H9 (cell line): ENCODE measurements around the gene GNG11. TPM values are rescaled to one million over a fixed set of nuclear protein-coding genes. Genes with fewer than 3 reads are reported as not detected.

Experiments
- DNase-seq: peaks from one replicate; pipeline ENCODE4 v3.0.0-alpha.2; 2017
- H2AFZ ChIP-seq: one replicate; pipeline ENCODE4 v1.6.1; 2013; ENCODE audit warnings: mild to moderate bottlenecking, low read length, control low read depth, moderate library complexity
- H2AK5ac ChIP-seq: 2 replicates; pipeline ENCODE4 v1.6.1; 2013; ENCODE audit warnings: low read length, control low read depth, mixed read lengths; ENCODE audit not compliant: insufficient read length
- H2BK120ac ChIP-seq: one replicate; pipeline ENCODE4 v1.6.1; 2013; ENCODE audit warnings: low read depth, mild to moderate bottlenecking, low read length, control low read depth, inconsistent platforms; ENCODE audit not compliant: poor library complexity, severe bottlenecking
- H2BK12ac ChIP-seq: 2 replicates; pipeline ENCODE4 v1.6.1; 2013; ENCODE audit warnings: low read length, control low read depth, mixed read lengths, low read depth; ENCODE audit not compliant: insufficient read length
- H2BK15ac ChIP-seq: 2 replicates; pipeline ENCODE4 v1.6.1; 2013; ENCODE audit warnings: low read depth, low read length, control low read depth
- H2BK20ac ChIP-seq: one replicate; pipeline ENCODE4 v1.6.1; 2013; ENCODE audit warnings: low read depth, mild to moderate bottlenecking, low read length, control low read depth, inconsistent platforms; ENCODE audit not compliant: poor library complexity, severe bottlenecking
- H2BK5ac ChIP-seq: 2 replicates; pipeline ENCODE4 v1.6.1; 2013; ENCODE audit warnings: low read length, control low read depth, mixed read lengths; ENCODE audit not compliant: insufficient read length
- H3K14ac ChIP-seq: 2 replicates; pipeline ENCODE4 v1.6.1; 2013; ENCODE audit warnings: low read length, control low read depth; ENCODE audit not compliant: insufficient read depth
- H3K18ac ChIP-seq: 2 replicates; pipeline ENCODE4 v1.6.1; 2013; ENCODE audit warnings: low read depth, mild to moderate bottlenecking, mixed read lengths, low read length, control low read depth; ENCODE audit not compliant: insufficient read length
- H3K23ac ChIP-seq: 2 replicates; pipeline ENCODE4 v1.6.1; 2013; ENCODE audit warnings: low read length, control low read depth, mixed read lengths, low read depth; ENCODE audit not compliant: insufficient read length
- H3K23me2 ChIP-seq: 2 replicates; pipeline ENCODE4 v1.6.1; 2013; ENCODE audit warnings: low read depth, mild to moderate bottlenecking, mixed read lengths, low read length, control low read depth; ENCODE audit not compliant: insufficient read length, poor library complexity, severe bottlenecking
- H3K27ac ChIP-seq: 2 replicates; pipeline ENCODE4 v1.5.1; 2013; ENCODE audit warnings: low read length, control low read depth, mixed read lengths, low read depth; ENCODE audit not compliant: insufficient read length
- H3K27me3 ChIP-seq: 2 replicates; pipeline ENCODE4 v1.6.1; 2013; ENCODE audit warnings: low read length, control low read depth, inconsistent platforms; ENCODE audit not compliant: insufficient read depth
- H3K4ac ChIP-seq: 2 replicates; pipeline ENCODE4 v1.6.1; 2013; ENCODE audit warnings: low read depth, mild to moderate bottlenecking, control low read depth, inconsistent platforms, low read length, moderate library complexity
- H3K4me1 ChIP-seq: 2 replicates; pipeline ENCODE4 v1.6.1; 2013; ENCODE audit warnings: low read length, control low read depth, inconsistent platforms; ENCODE audit not compliant: insufficient read depth
- H3K4me2 ChIP-seq: 2 replicates; pipeline ENCODE4 v1.6.1; 2013; ENCODE audit warnings: low read length, control low read depth, mixed read lengths; ENCODE audit not compliant: insufficient read length, insufficient read depth
- H3K56ac ChIP-seq: 2 replicates; pipeline ENCODE4 v1.6.1; 2013; ENCODE audit warnings: low read depth, mild to moderate bottlenecking, mixed read lengths, low read length, control low read depth; ENCODE audit not compliant: insufficient read length
- H3K79me1 ChIP-seq: 2 replicates; pipeline ENCODE4 v1.6.1; 2013; ENCODE audit warnings: low read depth, mild to moderate bottlenecking, moderate library complexity, low read length, control low read depth, inconsistent platforms; ENCODE audit not compliant: insufficient read depth, poor library complexity, severe bottlenecking
- H3K79me2 ChIP-seq: 2 replicates; pipeline ENCODE4 v1.6.1; 2013; ENCODE audit warnings: low read length, control low read depth, inconsistent platforms; ENCODE audit not compliant: insufficient read depth
- H3K9ac ChIP-seq: 2 replicates; pipeline ENCODE4 v1.6.1; 2013; ENCODE audit warnings: low read length, control low read depth, mixed read lengths; ENCODE audit not compliant: insufficient read length; ENCODE audit errors: extremely low read depth
- H3K9me3 ChIP-seq: one replicate; pipeline ENCODE4 v1.6.1; 2013; ENCODE audit warnings: low read depth, low read length, inconsistent platforms; ENCODE audit not compliant: control insufficient read depth
- H3T11ph ChIP-seq: one replicate; pipeline ENCODE4 v1.6.1; 2013; ENCODE audit warnings: mild to moderate bottlenecking, low read length, control low read depth, inconsistent platforms
- H4K20me1 ChIP-seq: one replicate; pipeline ENCODE4 v1.6.1; 2013; ENCODE audit not compliant: control insufficient read depth, insufficient read length, insufficient read depth
- H4K5ac ChIP-seq: 2 replicates; pipeline ENCODE4 v1.6.1; 2013; ENCODE audit warnings: low read depth, mild to moderate bottlenecking, mixed read lengths, low read length, control low read depth; ENCODE audit not compliant: insufficient read length
- H4K8ac ChIP-seq: replicated peaks from 2 replicates; pipeline ENCODE4 v1.6.1; 2013; ENCODE audit warnings: low read length, control low read depth, mixed read lengths, low read depth; ENCODE audit not compliant: insufficient read length
- H4K91ac ChIP-seq: 2 replicates; pipeline ENCODE4 v1.6.1; 2013; ENCODE audit warnings: low read depth, mild to moderate bottlenecking, moderate library complexity, mixed read lengths, low read length, control low read depth; ENCODE audit not compliant: insufficient read length
- H3K27ac Mint-ChIP-seq, 3 experiments: 2 replicates in 2 of 3; 3 replicates in 1 of 3; pipeline ENCODE4 v1.8.0; 2020 to 2021; ENCODE audit warnings: mixed read lengths in 3 of 3, mild to moderate bottlenecking in 1 of 3, moderate library complexity in 1 of 3
- H3K27me3 Mint-ChIP-seq: 2 replicates; pipeline ENCODE4 v1.8.0; 2021; ENCODE audit warnings: low read depth, mild to moderate bottlenecking, moderate library complexity, mixed read lengths
- H3K36me3 Mint-ChIP-seq, 3 experiments: 2 replicates in 2 of 3; 3 replicates in 1 of 3; pipeline ENCODE4 v1.8.0; 2020 to 2021; ENCODE audit warnings: low read depth in 3 of 3, mixed read lengths in 3 of 3; ENCODE audit not compliant: insufficient read depth in 1 of 3
- H3K4me1 Mint-ChIP-seq, 2 experiments: 2 replicates each; pipeline ENCODE4 v1.8.0; 2020; ENCODE audit warnings: mixed read lengths in 2 of 2
- H3K4me3 Mint-ChIP-seq, 2 experiments: 2 replicates in 1 of 2; 3 replicates in 1 of 2; pipeline ENCODE4 v1.8.0; 2020 to 2021; ENCODE audit warnings: mild to moderate bottlenecking in 2 of 2, mixed read lengths in 2 of 2, moderate library complexity in 1 of 2
- H3K9me3 Mint-ChIP-seq, 2 experiments: 2 replicates in 1 of 2; 3 replicates in 1 of 2; pipeline ENCODE4 v1.8.0; 2020; ENCODE audit warnings: mild to moderate bottlenecking in 2 of 2, mixed read lengths in 2 of 2, moderate library complexity in 1 of 2
- CTCF ChIP-seq: fragments of 200-600 bp; sonication (generic); conservative IDR thresholded peaks from 3 replicates; pipeline ENCODE4 v1.8.0; 2021; ENCODE audit warnings: antibody characterized with exemption, mild to moderate bottlenecking
- WGBS: extraction: QIAGEN DNeasy Blood & Tissue Kit; methylation state at CpG from one replicate; pipeline ENCODE4 v1.1.7; 2013; ENCODE audit warnings: missing lambda C conversion rate, low lambda C conversion rate, mixed read lengths; ENCODE audit not compliant: insufficient read length; ENCODE audit errors: extremely low coverage; 5-methylcytosine and 5-hydroxymethylcytosine counted together
- total RNA-seq: library from RNA; stranded (reverse); gene quantifications from 2 replicates; pipeline ENCODE4 v1.2.1, GENCODE V29; 2021

Gene GNG11
- total RNA-seq, 1 experiment from 2014 or later, result 0.68 TPM

GRCh38 chr7:93945083-93945482 is 23.5 kb downstream of the GNG11 start:
- Mint-ChIP-seq H3K4me1 (no peaks in the 10 kb centered on the region), H3K27ac (no peak overlapping the region), H3K9me3 (no peaks in the 10 kb centered on the region), H3K4me3 (no peak overlapping the region), H3K36me3 (no peaks in the 10 kb centered on the region), H3K27me3 (no peaks in the 10 kb centered on the region; the same call in 1 of the 2 replicates)
- H3K9me3 ChIP-seq, result no peaks in the 10 kb centered on the region
- H3K4ac ChIP-seq, result no peak overlapping the region
- no peak overlapping the region for H4K5ac ChIP-seq
- H2BK5ac ChIP-seq, result no peak overlapping the region
- no peaks in the 10 kb centered on the region for H3K27me3 ChIP-seq
- H3K27ac ChIP-seq, result no peak overlapping the region
- no peak overlapping the region for H4K91ac ChIP-seq
- H3K79me1 ChIP-seq, result no peaks in the 10 kb centered on the region
- no peak overlapping the region for H3K4me2 ChIP-seq
- TF ChIP-seq CTCF, result no peak
- H2BK15ac ChIP-seq, result no peak overlapping the region
- H3K56ac ChIP-seq, result no peak overlapping the region
- no peak overlapping the region for H3T11ph ChIP-seq
- H3K23ac ChIP-seq, result no peak overlapping the region
- H3K4me1 ChIP-seq, result no peaks in the 10 kb centered on the region
- DNase-seq, result no peak
- no peak overlapping the region for H4K8ac ChIP-seq
- H2AK5ac ChIP-seq, result no peak overlapping the region
- no peak overlapping the region for H3K18ac ChIP-seq
- no peak overlapping the region for H2BK120ac ChIP-seq
- H3K23me2 ChIP-seq, result no peaks in the 10 kb centered on the region
- whole genome bisulfite sequencing, result no CpG with 5 or more reads among the region's 3 CpGs
- H2BK20ac ChIP-seq, result no peak overlapping the region
- H3K79me2 ChIP-seq, result no peaks in the 10 kb centered on the region
- H2AFZ ChIP-seq, result no peak overlapping the region
- no peak overlapping the region for H3K14ac ChIP-seq
- H4K20me1 ChIP-seq, result no peaks in the 10 kb centered on the region
- H2BK12ac ChIP-seq, result no peak overlapping the region
- H3K9ac ChIP-seq, result no peak overlapping the region
